H9 (cell line): ENCODE results near the gene POLL. TPM values are rescaled to one million over a fixed set of nuclear protein-coding genes. Genes with fewer than 3 reads are reported as not detected.

Source experiments
- DNase-seq: peaks from one replicate; pipeline ENCODE4 v3.0.0-alpha.2; 2017
- H2AFZ ChIP-seq: one replicate; pipeline ENCODE4 v1.6.1; 2013; ENCODE audit warnings: mild to moderate bottlenecking, low read length, control low read depth, moderate library complexity
- H2AK5ac ChIP-seq: 2 replicates; pipeline ENCODE4 v1.6.1; 2013; ENCODE audit warnings: low read length, control low read depth, mixed read lengths; ENCODE audit not compliant: insufficient read length
- H2BK120ac ChIP-seq: one replicate; pipeline ENCODE4 v1.6.1; 2013; ENCODE audit warnings: low read depth, mild to moderate bottlenecking, low read length, control low read depth, inconsistent platforms; ENCODE audit not compliant: poor library complexity, severe bottlenecking
- H2BK12ac ChIP-seq: 2 replicates; pipeline ENCODE4 v1.6.1; 2013; ENCODE audit warnings: low read length, control low read depth, mixed read lengths, low read depth; ENCODE audit not compliant: insufficient read length
- H2BK15ac ChIP-seq: 2 replicates; pipeline ENCODE4 v1.6.1; 2013; ENCODE audit warnings: low read depth, low read length, control low read depth
- H2BK20ac ChIP-seq: one replicate; pipeline ENCODE4 v1.6.1; 2013; ENCODE audit warnings: low read depth, mild to moderate bottlenecking, low read length, control low read depth, inconsistent platforms; ENCODE audit not compliant: poor library complexity, severe bottlenecking
- H2BK5ac ChIP-seq: 2 replicates; pipeline ENCODE4 v1.6.1; 2013; ENCODE audit warnings: low read length, control low read depth, mixed read lengths; ENCODE audit not compliant: insufficient read length
- H3K14ac ChIP-seq: 2 replicates; pipeline ENCODE4 v1.6.1; 2013; ENCODE audit warnings: low read length, control low read depth; ENCODE audit not compliant: insufficient read depth
- H3K18ac ChIP-seq: 2 replicates; pipeline ENCODE4 v1.6.1; 2013; ENCODE audit warnings: low read depth, mild to moderate bottlenecking, mixed read lengths, low read length, control low read depth; ENCODE audit not compliant: insufficient read length
- H3K23ac ChIP-seq: 2 replicates; pipeline ENCODE4 v1.6.1; 2013; ENCODE audit warnings: low read length, control low read depth, mixed read lengths, low read depth; ENCODE audit not compliant: insufficient read length
- H3K23me2 ChIP-seq: 2 replicates; pipeline ENCODE4 v1.6.1; 2013; ENCODE audit warnings: low read depth, mild to moderate bottlenecking, mixed read lengths, low read length, control low read depth; ENCODE audit not compliant: insufficient read length, poor library complexity, severe bottlenecking
- H3K27ac ChIP-seq: 2 replicates; pipeline ENCODE4 v1.5.1; 2013; ENCODE audit warnings: low read length, control low read depth, mixed read lengths, low read depth; ENCODE audit not compliant: insufficient read length
- H3K27me3 ChIP-seq: 2 replicates; pipeline ENCODE4 v1.6.1; 2013; ENCODE audit warnings: low read length, control low read depth, inconsistent platforms; ENCODE audit not compliant: insufficient read depth
- H3K4ac ChIP-seq: 2 replicates; pipeline ENCODE4 v1.6.1; 2013; ENCODE audit warnings: low read depth, mild to moderate bottlenecking, control low read depth, inconsistent platforms, low read length, moderate library complexity
- H3K4me1 ChIP-seq: 2 replicates; pipeline ENCODE4 v1.6.1; 2013; ENCODE audit warnings: low read length, control low read depth, inconsistent platforms; ENCODE audit not compliant: insufficient read depth
- H3K4me2 ChIP-seq: 2 replicates; pipeline ENCODE4 v1.6.1; 2013; ENCODE audit warnings: low read length, control low read depth, mixed read lengths; ENCODE audit not compliant: insufficient read length, insufficient read depth
- H3K56ac ChIP-seq: 2 replicates; pipeline ENCODE4 v1.6.1; 2013; ENCODE audit warnings: low read depth, mild to moderate bottlenecking, mixed read lengths, low read length, control low read depth; ENCODE audit not compliant: insufficient read length
- H3K79me1 ChIP-seq: 2 replicates; pipeline ENCODE4 v1.6.1; 2013; ENCODE audit warnings: low read depth, mild to moderate bottlenecking, moderate library complexity, low read length, control low read depth, inconsistent platforms; ENCODE audit not compliant: insufficient read depth, poor library complexity, severe bottlenecking
- H3K79me2 ChIP-seq: 2 replicates; pipeline ENCODE4 v1.6.1; 2013; ENCODE audit warnings: low read length, control low read depth, inconsistent platforms; ENCODE audit not compliant: insufficient read depth
- H3K9ac ChIP-seq: 2 replicates; pipeline ENCODE4 v1.6.1; 2013; ENCODE audit warnings: low read length, control low read depth, mixed read lengths; ENCODE audit not compliant: insufficient read length; ENCODE audit errors: extremely low read depth
- H3K9me3 ChIP-seq: one replicate; pipeline ENCODE4 v1.6.1; 2013; ENCODE audit warnings: low read depth, low read length, inconsistent platforms; ENCODE audit not compliant: control insufficient read depth
- H3T11ph ChIP-seq: one replicate; pipeline ENCODE4 v1.6.1; 2013; ENCODE audit warnings: mild to moderate bottlenecking, low read length, control low read depth, inconsistent platforms
- H4K20me1 ChIP-seq: one replicate; pipeline ENCODE4 v1.6.1; 2013; ENCODE audit not compliant: control insufficient read depth, insufficient read length, insufficient read depth
- H4K5ac ChIP-seq: 2 replicates; pipeline ENCODE4 v1.6.1; 2013; ENCODE audit warnings: low read depth, mild to moderate bottlenecking, mixed read lengths, low read length, control low read depth; ENCODE audit not compliant: insufficient read length
- H4K8ac ChIP-seq: replicated peaks from 2 replicates; pipeline ENCODE4 v1.6.1; 2013; ENCODE audit warnings: low read length, control low read depth, mixed read lengths, low read depth; ENCODE audit not compliant: insufficient read length
- H4K91ac ChIP-seq: 2 replicates; pipeline ENCODE4 v1.6.1; 2013; ENCODE audit warnings: low read depth, mild to moderate bottlenecking, moderate library complexity, mixed read lengths, low read length, control low read depth; ENCODE audit not compliant: insufficient read length
- H3K27ac Mint-ChIP-seq, 3 experiments: 2 replicates in 2 of 3; 3 replicates in 1 of 3; pipeline ENCODE4 v1.8.0; 2020 to 2021; ENCODE audit warnings: mixed read lengths in 3 of 3, mild to moderate bottlenecking in 1 of 3, moderate library complexity in 1 of 3
- H3K27me3 Mint-ChIP-seq: 2 replicates; pipeline ENCODE4 v1.8.0; 2021; ENCODE audit warnings: low read depth, mild to moderate bottlenecking, moderate library complexity, mixed read lengths
- H3K36me3 Mint-ChIP-seq, 3 experiments: 2 replicates in 2 of 3; 3 replicates in 1 of 3; pipeline ENCODE4 v1.8.0; 2020 to 2021; ENCODE audit warnings: low read depth in 3 of 3, mixed read lengths in 3 of 3; ENCODE audit not compliant: insufficient read depth in 1 of 3
- H3K4me1 Mint-ChIP-seq, 2 experiments: 2 replicates each; pipeline ENCODE4 v1.8.0; 2020; ENCODE audit warnings: mixed read lengths in 2 of 2
- H3K4me3 Mint-ChIP-seq, 2 experiments: 2 replicates in 1 of 2; 3 replicates in 1 of 2; pipeline ENCODE4 v1.8.0; 2020 to 2021; ENCODE audit warnings: mild to moderate bottlenecking in 2 of 2, mixed read lengths in 2 of 2, moderate library complexity in 1 of 2
- H3K9me3 Mint-ChIP-seq, 2 experiments: 2 replicates in 1 of 2; 3 replicates in 1 of 2; pipeline ENCODE4 v1.8.0; 2020; ENCODE audit warnings: mild to moderate bottlenecking in 2 of 2, mixed read lengths in 2 of 2, moderate library complexity in 1 of 2
- CTCF ChIP-seq: fragments of 200-600 bp; sonication (generic); conservative IDR thresholded peaks from 3 replicates; pipeline ENCODE4 v1.8.0; 2021; ENCODE audit warnings: antibody characterized with exemption, mild to moderate bottlenecking
- WGBS: extraction: QIAGEN DNeasy Blood & Tissue Kit; methylation state at CpG from one replicate; pipeline ENCODE4 v1.1.7; 2013; ENCODE audit warnings: missing lambda C conversion rate, low lambda C conversion rate, mixed read lengths; ENCODE audit not compliant: insufficient read length; ENCODE audit errors: extremely low coverage; 5-methylcytosine and 5-hydroxymethylcytosine counted together
- total RNA-seq: library from RNA; stranded (reverse); gene quantifications from 2 replicates; pipeline ENCODE4 v1.2.1, GENCODE V29; 2021

Gene POLL
- total RNA-seq, 1 experiment from 2014 or later = 30.8 TPM

- no peak overlapping the region for H2BK120ac ChIP-seq
- no peak overlapping the region for H2AK5ac ChIP-seq
- H2BK15ac ChIP-seq = no peak overlapping the region
- no peak overlapping the region for H3T11ph ChIP-seq
- H3K23ac ChIP-seq = no peak overlapping the region
- H3K27ac Mint-ChIP-seq = no peak overlapping the region; a peak in 1 of 7 replicates
- H3K9me3 Mint-ChIP-seq = no peaks in the 10 kb centered on the region
- no peaks in the 10 kb centered on the region for H3K9me3 ChIP-seq
- H3K14ac ChIP-seq = no peak overlapping the region
- no peak overlapping the region for H2BK20ac ChIP-seq
- no peaks in the 10 kb centered on the region for H3K4me1 ChIP-seq
- H4K20me1 ChIP-seq = no peaks in the 10 kb centered on the region
- no peak overlapping the region for H2BK5ac ChIP-seq
- no peak for DNase-seq
- no CpG with 5 or more reads among the region's 2 CpGs for WGBS
- peaks cover 3 to 11% of the 10 kb centered on the region in 2 experiments; a peak in 3 of 4 replicates for H3K4me1 Mint-ChIP-seq
- no peak overlapping the region for H3K18ac ChIP-seq
- no peak overlapping the region for H4K91ac ChIP-seq
- H2BK12ac ChIP-seq = no peak overlapping the region
- no peak overlapping the region for H2AFZ ChIP-seq
- TF ChIP-seq CTCF = no peak
- H3K79me1 ChIP-seq = no peaks in the 10 kb centered on the region
- no peak overlapping the region for H3K4ac ChIP-seq
- no peaks in the 10 kb centered on the region for H3K27me3 ChIP-seq
- peaks cover 5% of the 10 kb centered on the region for H3K27me3 Mint-ChIP-seq
- no peaks in the 10 kb centered on the region for H3K79me2 ChIP-seq
- H3K56ac ChIP-seq = no peak overlapping the region
- no peak overlapping the region for H3K4me3 Mint-ChIP-seq
- H3K36me3 Mint-ChIP-seq = peaks cover 0 to 2% (median 2%) of the 10 kb centered on the region in 3 experiments; a peak in 4 of 7 replicates
- H3K23me2 ChIP-seq = no peaks in the 10 kb centered on the region
- H3K27ac ChIP-seq = no peak overlapping the region
- H3K4me2 ChIP-seq = no peak overlapping the region
- no peak overlapping the region for H4K5ac ChIP-seq
- no peak overlapping the region for H3K9ac ChIP-seq
- no peak overlapping the region for H4K8ac ChIP-seq
Observed at GRCh38 chr10:101557541-101557940, 30.5 kb downstream of the POLL start.
